Suprapubic skin (tissue), 3 donors: Measurements from ENCODE around the gene VPS8.

Experiments used
- CTCF ChIP-seq, 2 donors: fragments of 200-600 bp in 1 of 2; fragments of 450-650 bp in 1 of 2; sonication (generic) in 1 of 2; IDR thresholded peaks; one replicate each; pipeline ENCODE4 v1.5.1; 2016 to 2019; ENCODE audit warnings: antibody characterized with exemption in 2 of 2, mild to moderate bottlenecking in 1 of 2, moderate library complexity in 1 of 2
- EP300 ChIP-seq: sonication (generic); formaldehyde crosslinking; IDR thresholded peaks from one replicate; pipeline ENCODE4 v1.6.1; 2017; ENCODE audit warnings: antibody characterized with exemption

GRCh38 chr3:184944241-184944640 lies 132.3 kb downstream of the VPS8 start:
- TF ChIP-seq CTCF (IDR thresholded peaks at IDR 0.05) (no peak), EP300 (no peak)
